ENCODE results near the gene KCTD5.
A peak's percentile ranks its signal among the peaks of the same experiment; 100 is the strongest.

KCTD5 gene

DNA sequence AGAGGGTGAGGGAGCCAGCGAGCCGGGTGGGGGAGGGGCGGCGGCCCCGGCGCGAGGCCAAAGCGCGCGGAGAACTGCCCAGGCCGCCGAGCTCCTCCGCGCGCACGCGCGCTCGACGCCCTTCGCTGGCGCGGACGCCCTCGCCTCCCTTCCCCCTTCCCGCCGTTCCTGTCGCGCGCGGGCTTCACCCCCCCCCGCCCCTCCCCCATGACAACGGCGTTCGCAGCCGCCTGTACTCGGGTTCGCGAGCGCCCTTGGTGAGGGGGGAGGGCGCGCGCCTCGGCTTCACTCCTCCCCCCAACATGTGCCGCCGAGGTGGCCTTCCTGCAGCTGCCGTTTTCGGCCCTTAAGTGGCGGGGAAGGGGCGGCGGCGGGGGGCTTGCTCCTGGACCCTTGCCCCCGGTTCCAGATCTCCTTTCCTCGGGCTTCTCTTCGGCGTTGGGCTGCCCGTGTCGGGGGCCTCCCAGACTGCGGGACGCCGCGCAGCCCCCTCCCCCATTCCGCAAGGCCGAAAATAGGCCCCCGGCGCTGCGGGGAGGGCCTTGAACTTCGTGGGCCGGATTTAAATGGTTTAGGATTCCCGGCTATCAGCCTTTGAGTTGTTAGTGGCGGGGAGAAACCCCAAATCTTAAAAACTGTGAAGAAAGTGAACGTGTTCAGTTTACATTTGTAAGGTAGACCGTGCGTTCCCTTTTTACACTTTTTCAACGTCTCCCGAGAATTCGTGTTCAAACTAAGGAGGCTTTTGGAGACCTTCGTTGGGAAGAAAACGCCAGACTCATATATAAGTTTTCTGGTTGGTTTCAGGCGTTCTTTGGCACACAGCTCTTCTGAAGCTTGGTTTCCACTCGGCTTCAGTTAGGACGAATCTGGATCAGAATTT is 70.8 kb downstream of the KCTD5 start:
- peak; percentile 79 for DNase-seq

DNA sequence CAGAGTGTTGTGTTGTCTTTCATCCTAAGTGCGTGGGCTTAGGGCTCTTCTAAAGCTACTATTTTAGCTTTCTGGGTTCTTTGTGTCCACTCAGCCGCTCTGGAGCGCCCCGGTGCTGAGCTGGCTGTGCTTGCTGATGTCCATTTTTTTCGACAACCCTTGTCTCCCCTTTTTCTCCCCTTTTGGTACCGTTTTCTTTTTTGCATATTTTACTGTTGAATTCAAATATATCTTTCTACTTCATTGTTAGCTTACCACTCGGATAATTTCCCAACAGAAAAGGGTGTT is 71.4 kb downstream of the KCTD5 start:
- DNase-seq: no peak

DNA sequence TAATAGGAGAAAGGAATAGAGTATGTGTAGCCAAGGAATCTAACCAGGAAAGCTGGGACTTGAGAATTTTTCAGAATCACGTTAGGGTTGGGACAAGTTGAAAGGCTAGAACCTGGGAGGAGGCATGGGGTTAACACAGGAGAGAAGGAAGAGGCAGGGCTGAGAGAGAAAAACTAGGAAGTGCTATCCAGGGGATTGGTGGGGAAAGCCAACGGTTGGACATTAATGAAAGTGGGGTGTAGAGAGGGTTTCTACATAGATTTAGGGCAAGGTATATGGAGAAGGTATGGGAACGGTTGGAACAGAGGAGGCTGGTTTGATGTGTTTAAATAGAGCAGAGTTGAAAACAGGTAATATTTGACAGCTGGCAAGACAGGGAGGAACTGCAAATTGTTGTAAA is 72.8 kb downstream of the KCTD5 start:
- DNase-seq: no peak

DNA sequence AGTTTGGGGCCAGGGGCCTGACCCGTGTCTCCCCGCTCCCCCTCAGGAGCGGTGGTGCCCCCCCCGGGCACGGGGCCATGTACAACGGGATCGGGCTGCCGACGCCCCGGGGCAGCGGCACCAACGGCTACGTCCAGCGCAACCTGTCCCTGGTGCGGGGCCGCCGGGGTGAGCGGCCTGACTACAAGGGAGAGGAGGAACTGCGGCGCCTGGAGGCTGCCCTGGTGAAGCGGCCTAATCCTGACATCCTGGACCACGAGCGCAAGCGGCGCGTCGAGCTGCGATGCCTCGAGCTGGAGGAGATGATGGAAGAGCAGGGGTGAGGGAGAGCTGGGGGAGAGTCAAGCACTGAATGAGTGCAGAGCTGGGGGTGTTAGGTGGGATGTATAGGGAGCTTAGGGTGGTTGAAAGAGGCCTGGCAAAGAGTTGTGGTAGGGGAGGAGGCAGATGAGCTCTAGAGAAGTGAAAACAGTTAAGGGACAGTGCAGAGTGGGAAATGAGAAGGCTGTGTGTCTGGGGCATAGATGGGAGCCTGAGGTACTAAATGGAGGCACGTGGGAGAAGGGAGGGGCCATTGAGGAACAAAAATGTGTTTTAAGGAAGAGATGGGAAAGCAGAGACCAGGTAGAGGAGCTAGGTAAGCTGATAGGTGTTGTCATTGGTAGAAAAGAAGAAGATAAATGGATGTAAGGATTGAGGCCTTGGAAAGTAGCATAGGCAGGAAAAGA is 74.1 kb downstream of the KCTD5 start:
- no peak for DNase-seq

DNA sequence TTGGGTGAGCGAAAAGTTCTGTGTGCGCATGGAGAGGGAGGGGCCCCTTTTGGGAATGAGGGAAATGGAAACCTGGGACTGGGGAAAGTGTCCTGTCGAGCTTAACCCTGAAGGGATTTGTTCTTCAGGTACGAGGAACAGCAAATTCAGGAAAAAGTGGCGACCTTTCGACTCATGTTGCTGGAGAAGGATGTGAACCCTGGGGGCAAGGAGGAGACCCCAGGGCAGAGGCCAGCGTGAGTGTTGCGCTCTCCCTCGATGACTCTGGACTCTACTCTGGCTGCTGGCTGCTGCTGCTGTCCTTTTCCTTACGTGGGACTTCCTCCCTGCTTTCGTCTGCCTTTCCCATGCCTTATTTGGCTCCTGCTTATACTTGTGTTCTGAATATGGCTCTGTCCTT is 75.0 kb downstream of the KCTD5 start:
- no peak for DNase-seq
